ENCODE data around the gene OSBPL2.

OSBPL2 gene

GRCh38 chr20:62313021-62313420 lies 74.7 kb downstream of the OSBPL2 start:
- DNase-seq (ENCODE audit: low read depth), result no peak

DNA sequence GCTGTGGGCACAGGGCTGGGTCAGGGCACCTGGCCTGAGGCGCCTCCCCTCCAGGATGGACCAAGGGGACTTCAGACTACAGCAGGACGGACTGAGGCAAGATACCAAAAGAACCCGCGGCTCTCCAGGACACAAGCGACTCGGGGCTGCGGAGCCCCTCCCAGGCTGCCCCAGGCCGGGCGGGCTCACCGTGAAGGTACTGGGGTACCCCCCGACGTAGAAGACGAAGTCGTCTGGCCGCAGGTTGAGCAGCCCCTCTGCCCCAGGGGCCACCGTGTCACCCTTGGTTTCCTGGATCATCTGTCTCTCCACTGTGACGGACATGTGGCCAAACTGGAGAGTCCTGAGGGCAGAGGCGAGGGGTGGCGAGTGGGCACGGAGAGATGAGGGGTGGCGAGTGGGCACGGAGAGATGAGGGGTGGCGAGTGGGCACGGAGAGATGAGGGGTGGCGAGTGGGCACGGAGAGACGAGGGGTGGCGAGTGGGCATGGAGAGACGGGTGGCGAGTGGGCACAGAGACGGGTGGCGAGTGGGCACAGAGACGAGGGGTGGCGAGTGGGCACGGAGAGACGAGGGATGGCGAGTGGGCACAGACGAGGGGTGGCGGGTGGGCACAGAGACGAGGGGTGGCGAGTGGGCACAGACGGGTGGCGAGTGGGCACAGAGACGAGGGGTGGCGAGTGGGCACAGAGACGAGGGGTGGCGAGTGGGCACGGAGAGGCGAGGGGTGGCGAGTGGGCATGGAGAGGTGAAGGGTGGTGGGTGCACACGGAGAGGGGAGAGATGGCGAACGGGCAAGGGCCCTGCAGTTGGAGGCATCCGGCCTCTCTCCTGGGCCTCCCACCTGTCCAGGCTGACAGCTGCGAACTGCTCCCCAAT lies 75.4 kb downstream of the OSBPL2 start:
- no peak for DNase-seq (ENCODE audit: low read depth)

DNA sequence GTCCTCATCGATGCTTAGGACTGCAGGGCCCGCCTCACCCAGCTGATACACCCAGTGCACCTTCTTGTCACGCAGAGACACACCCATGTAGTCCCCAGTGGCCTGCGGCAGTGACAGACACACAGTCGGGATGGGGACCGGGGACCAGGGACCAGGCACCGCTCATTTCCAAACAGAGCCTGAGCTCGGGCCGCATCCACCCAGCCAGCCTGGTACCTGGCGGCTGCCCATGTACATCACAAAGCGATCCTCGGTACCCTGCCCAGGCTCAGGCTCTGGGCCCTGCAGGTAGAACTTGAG lies 76.0 kb downstream of the OSBPL2 start:
- no peak for DNase-seq (ENCODE audit: low read depth)

- no peak for DNase-seq (ENCODE audit: low read depth)
Measured at GRCh38 chr20:62314711-62315302, 76.5 kb downstream of the OSBPL2 start.

- no peak for DNase-seq (ENCODE audit: low read depth)
Measured at GRCh38 chr20:62315773-62316172, 77.5 kb downstream of the OSBPL2 start.

GRCh38 chr20:62316331-62317166 lies 78.2 kb downstream of the OSBPL2 start:
- no peak for DNase-seq (ENCODE audit: low read depth)

DNA sequence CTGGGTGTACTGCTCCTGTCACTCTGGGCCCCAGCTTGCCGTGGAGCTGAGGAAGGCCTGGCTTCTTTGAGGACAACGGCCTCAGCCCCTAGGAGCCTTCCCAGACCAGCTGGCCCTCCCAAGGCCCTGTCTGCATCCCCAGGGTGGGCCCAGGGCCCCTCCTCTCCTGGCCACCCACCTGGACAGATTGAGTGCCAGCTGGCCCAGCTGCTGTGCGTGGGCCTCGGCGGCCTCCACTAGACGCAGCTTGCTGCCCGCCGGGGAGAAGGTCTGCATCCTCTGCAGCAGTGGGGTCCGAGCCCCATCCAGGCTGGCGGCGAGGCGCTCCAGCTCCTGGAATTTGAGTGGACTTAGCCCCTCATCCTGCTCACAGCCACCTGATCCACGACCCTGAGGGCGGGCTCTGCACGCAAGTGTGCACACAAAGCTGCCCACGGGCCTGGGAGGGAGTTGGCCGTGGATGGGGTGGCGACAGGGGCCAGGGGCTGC lies 78.9 kb downstream of the OSBPL2 start:
- DNase-seq (ENCODE audit: low read depth), result no peak

DNA sequence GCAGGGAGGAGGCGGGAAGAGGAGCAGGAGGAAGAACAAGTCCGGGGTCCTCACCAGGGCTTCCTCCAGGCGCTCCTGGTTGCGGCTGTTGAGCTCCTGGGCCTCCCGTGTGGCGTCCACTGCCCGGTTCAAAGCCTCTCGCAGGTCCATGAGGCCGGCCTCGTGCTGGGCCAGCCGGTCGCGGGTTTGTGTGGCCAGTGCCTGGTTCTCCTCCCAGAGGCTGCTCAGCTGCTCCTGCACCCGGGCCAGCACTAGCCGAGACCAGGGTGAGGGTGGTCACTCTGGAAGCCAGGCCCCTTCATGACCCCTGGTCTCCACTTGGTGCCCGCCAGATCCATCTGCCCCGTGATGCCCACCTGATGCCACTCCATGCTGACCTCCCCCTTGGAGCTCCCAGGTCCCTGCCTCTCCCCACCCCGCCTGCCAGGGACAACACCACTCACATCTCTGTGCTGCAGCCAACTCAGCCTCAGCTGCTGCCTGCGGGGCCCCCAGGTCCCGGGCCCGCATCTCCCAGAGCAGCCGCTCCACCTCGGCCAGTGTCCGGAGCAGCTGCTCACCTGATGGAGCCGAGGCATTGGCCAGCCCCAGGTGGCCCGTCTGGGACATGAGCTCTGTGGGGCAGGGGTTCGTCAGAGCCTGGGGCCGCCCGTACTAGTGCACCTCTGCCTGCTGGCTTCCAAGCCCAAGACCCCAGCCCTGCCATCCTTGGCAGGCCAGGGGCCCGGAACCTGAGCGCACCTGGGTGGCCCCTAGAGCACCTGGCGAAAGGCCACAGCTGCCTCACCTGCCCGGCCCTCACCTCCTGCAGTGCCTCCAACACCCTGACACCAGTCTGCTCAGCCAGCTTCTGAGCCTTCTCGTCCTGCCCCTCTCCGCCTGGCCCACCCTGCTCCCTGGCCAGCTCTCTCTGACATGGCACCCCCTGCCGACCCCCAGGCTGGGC lies 80.4 kb downstream of the OSBPL2 start:
- no peak for DNase-seq (ENCODE audit: low read depth)

DNA sequence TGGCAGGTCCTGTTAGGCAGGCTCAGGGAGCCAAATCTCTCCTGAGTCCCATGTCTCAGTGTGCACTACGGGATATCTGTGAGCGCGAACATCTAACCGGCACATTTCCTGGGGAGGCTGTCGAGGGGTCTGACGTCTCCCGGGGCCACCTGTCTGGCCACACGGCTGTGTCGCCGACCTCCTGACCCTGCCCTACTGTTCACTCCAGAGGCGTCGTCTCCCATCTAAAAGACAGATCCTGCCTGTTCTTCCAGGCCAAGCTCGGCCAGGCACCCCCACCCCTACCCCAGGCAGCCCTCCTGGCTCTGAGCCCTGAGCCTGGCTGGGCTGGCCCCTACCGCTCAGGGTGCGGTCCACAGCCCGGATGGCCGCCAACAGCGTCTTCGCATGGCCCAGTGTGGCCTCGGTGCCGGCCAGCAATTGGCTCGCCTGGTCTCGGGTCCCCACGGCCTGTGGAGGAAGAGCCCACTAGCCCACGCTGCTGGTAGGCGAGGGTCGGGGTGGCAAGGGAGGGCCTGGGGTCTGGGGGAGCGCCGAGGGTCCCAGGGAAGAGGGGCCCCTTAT lies 81.1 kb downstream of the OSBPL2 start:
- DNase-seq (ENCODE audit: low read depth), result no peak

DNA sequence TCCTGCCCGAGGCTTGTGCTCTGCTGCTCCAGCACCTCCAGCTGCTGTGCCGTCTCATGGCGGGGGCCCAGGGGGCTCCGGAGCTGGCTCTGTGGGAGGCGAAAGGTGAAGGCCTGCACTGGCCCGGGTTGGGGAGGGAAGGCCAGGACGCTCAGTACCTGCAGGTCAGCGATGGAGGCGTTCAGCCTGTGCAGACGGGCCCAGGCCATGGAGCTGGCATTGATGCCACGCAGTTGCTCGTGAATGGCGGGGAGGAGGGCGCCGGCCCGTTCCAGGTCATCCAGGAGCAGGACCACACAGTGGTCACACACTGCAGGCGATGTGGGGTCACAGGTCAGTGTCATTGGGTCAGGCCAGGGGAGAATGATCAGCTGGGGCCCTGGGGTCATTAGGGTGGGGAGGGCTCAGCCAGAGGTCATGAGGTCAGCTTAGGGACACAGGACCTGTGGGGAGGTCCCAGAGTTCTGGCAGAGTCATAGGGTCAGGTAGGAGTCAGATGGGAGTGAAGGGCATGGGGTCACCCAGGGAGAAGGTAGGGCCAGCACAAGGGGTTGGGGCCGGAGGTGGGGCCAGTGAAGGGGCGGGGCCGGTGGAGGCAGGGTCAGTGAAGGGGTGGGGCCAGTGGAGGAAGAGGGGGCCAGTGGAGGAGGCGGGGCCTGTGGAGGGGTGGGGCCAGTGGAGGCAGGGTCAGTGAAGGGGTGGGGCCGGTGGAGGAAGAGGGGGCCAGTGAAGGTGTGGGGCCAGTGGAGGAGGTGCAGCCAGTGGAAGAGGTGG lies 82.4 kb downstream of the OSBPL2 start:
- DNase-seq (ENCODE audit: low read depth), result no peak

GRCh38 chr20:62321521-62321948 lies 83.2 kb downstream of the OSBPL2 start:
- DNase-seq (ENCODE audit: low read depth), result no peak

DNA sequence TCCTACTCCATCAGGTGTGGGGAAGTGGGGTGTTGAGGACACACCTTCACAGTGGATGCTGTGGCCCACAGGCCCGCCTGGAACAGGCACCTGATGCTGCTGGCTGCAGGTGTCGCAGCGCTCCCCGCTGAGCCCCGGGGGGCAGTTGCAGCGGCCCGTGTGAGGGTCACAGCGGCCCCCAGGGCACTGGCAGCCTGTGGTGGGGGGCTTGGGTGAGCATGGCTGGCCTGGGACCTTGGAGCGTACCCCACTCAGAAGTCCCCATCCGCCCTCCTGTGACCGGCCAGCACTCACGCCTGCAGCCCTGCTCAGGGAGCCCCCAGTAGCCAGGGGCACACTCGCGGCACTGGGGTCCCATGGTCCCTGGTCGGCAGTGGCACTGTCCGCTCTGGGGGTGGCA lies 83.7 kb downstream of the OSBPL2 start:
- DNase-seq (ENCODE audit: low read depth), result no peak

DNA sequence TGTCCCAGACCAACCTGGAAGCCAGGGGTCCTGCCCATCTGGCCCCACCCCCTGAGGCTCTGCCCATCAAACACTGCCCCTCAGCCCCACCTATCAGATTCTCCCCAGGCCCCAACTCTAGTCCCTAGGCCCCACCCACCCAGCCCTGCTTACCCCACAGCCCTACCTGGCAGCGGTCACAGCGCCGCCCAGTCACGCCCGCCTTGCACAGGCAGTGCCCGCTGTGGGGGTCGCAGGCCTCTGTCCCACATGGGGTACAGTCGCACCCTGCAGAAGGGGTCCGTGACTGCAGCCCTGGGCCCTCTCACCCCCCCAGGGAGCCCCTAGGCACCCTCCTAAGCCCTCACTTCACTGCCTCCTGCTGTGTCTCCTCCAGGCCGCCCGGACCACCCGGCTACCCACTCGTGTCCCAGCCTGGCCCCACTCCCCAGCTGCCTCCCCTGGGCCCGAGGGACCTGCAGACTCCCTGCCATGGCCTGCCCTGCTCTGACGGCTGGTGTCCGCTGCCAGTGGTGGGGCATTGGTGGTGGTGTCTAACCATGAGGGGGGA lies 84.2 kb downstream of the OSBPL2 start:
- DNase-seq (ENCODE audit: low read depth), result no peak

DNA sequence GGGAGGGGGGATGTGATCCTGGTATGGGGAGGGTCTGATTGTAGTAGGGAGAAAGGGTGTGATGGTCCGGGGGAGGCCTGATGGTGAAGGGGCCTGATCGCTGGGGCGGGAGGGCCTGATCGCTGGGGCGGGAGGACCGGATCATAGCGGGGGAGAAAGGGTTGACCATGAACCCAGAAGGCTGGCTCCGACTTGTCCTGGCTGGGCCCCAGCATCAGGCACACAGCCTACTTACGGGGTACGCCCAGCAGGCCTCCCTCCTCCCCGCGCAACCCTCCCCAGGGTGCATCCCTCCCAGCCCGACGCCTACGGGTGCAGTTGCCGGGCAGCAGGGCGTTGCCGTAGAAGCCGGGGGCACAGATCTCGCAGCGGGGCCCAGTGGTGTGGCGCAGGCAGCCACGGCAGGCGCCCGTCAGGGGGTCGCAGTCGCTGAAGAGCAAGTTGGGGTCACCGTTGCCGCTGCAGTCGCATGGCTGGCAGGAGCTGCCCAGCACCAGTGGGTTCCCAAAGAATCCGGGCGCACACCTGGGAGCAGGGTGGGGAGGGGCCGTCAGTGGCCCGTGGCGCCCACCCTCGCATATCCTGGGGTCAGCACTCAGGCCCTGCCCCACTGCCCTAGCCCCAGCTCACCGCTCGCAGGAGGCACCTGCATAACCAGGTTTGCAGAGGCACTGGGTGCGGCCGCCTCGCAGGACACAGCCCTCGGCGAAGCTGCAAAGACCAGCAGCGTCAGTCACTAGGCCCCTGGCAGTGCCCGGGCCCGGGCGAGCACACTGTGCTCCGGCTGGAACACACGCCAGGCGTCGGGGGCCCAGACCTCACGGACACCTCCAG lies 85.0 kb downstream of the OSBPL2 start:
- no peak for DNase-seq (ENCODE audit: low read depth)

DNA sequence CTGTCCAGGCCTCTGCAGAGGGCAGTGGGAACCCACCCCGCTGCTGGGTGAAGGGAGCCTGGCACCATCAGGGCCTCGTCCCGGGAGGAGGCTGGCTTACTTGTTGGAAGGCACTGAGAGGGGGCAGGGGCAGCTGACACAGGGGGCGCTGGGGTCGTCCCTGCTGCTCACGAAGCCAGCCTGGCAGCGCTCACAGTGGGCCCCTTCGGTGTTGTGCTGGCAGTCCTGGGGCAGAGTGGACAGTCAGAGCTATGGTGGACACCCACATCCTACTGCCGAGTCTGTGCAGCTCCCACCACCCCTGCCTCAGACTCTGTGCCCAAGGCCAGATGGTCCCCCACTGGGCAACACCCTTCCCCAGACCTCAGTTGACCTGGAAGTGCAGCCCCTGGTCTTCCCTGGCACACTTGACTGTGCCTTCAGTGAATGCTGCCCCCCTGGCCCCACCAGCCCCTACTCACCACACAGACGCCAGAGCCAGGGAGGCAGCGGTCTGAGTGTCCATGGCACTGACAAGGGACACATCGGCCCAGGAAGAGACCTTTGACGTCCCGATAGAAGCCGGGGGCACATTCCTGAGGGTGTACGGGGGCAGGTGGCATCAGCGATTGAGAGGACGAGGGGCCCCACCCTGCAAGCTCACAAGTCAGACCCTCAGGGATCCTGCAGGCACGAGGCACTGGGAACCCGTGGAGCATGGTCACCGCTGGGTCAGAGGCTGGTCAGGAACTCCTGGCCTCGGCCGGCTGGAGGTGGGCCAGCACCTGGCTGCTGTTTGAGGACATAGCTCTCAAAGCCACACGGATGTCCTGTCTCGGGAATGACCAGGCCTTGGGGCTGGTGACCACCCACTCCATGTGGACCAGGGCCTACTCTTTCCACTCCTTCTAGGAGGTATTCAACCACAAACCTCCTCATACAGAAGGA lies 85.9 kb downstream of the OSBPL2 start:
- DNase-seq (ENCODE audit: low read depth), result no peak

DNA sequence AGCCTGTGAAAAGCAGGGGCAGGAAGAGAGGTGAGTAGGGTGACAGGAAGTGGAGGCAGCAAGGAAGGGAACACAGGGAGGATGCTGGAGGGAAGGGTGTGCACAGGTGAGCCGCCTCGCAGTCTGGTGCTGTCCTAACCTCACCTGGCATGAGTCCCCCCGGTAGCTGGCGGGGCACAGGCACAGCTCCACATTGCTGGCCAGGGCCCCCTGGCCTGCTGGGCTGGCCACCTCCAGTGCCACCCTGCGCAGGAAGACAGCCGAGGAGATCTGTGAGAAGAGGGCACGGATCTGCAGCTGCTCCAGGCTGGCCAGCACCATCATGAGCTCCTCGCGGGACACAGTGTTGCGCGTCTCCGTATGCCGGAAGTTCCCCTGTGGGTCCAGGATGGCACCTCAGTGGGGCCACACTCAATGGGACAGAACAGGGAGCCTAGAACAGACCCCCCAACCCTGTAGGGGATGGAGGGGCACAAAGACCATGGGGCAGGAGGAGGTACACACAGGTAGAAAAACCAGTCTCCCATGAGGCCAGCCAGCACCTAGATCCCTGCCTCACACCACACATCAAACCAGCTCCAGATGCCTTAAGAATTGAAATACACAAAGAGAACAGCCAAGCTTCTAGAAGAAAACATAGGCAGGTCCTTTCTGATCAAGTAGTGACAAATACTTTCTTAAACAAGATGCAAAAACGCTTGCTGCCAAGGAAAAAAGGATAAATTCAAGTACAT lies 87.0 kb downstream of the OSBPL2 start:
- no peak for DNase-seq (ENCODE audit: low read depth)

- no peak for DNase-seq (ENCODE audit: low read depth)
Measured at GRCh38 chr20:62326559-62326958, 88.2 kb downstream of the OSBPL2 start.
